Liver (tissue), 9 donors: Measurements from ENCODE around the gene NRG3. TPM values are rescaled to one million over a fixed set of nuclear protein-coding genes. Genes with fewer than 3 reads are reported as not detected.
A peak's percentile ranks its signal among the peaks of the same experiment; 100 is the strongest.

Experiments used
- DNase-seq: peaks from one replicate; pipeline ENCODE4 v3.0.0-alpha.2; 2017; ENCODE audit warnings: low spot score
- H3K27ac ChIP-seq, 2 donors: one replicate each; pipeline ENCODE4 v1.7.0; 2013; ENCODE audit warnings: inconsistent platforms in 2 of 2, low read length in 2 of 2, control low read depth in 1 of 2, low read depth in 1 of 2, mild to moderate bottlenecking in 1 of 2
- H3K27me3 ChIP-seq, 4 donors: one replicate each; pipeline versions ENCODE4 v1.6.1 to v1.7.0; 2013; ENCODE audit warnings: low read length in 3 of 4, inconsistent platforms in 1 of 4, mild to moderate bottlenecking in 1 of 4, moderate library complexity in 1 of 4; ENCODE audit not compliant: control insufficient read depth in 4 of 4, insufficient read depth in 4 of 4
- H3K36me3 ChIP-seq, 4 donors: one replicate each; pipeline versions ENCODE4 v1.6.1 to v1.7.0; 2013; ENCODE audit warnings: low read length in 3 of 4, mild to moderate bottlenecking in 3 of 4, low read depth in 1 of 4, moderate library complexity in 1 of 4; ENCODE audit not compliant: control insufficient read depth in 4 of 4, insufficient read depth in 3 of 4
- H3K4me1 ChIP-seq, 4 donors: one replicate each; pipeline versions ENCODE4 v1.6.1 to v1.7.0; 2013; ENCODE audit warnings: low read length in 3 of 4, mild to moderate bottlenecking in 3 of 4, moderate library complexity in 1 of 4; ENCODE audit not compliant: control insufficient read depth in 4 of 4, insufficient read depth in 4 of 4
- H3K4me3 ChIP-seq, 3 donors: one replicate each; pipeline versions ENCODE4 v1.6.1 to v1.7.0; 2013; ENCODE audit warnings: low read length in 3 of 3, control low read depth in 1 of 3, low read depth in 1 of 3, mild to moderate bottlenecking in 1 of 3
- H3K9ac ChIP-seq, 2 donors: one replicate each; pipeline ENCODE4 v1.7.0; 2013; ENCODE audit warnings: low read length in 2 of 2, mild to moderate bottlenecking in 2 of 2, moderate library complexity in 2 of 2, control low read depth in 1 of 2, low read depth in 1 of 2
- H3K9me3 ChIP-seq, 4 donors: one replicate each; pipeline versions ENCODE4 v1.6.1 to v1.7.0; 2013; ENCODE audit warnings: low read length in 3 of 4; ENCODE audit not compliant: control insufficient read depth in 4 of 4
- ATF3 ChIP-seq: IDR thresholded peaks from 2 replicates; pipeline ENCODE4 v1.6.1; 2016; ENCODE audit warnings: antibody characterized with exemption
- CTCF ChIP-seq: fragments of 150-350 bp; IDR thresholded peaks from 2 replicates; pipeline ENCODE4 v1.5.1; 2017; ENCODE audit warnings: improper control_type of control experiment, low read depth, low read length; ENCODE audit not compliant: missing input control
- EGR1 ChIP-seq, 2 donors: IDR thresholded peaks; 2 replicates each; pipeline ENCODE4 v1.6.1; 2016 to 2018; ENCODE audit warnings: antibody characterized with exemption in 2 of 2, low read depth in 2 of 2
- FOXA2 ChIP-seq: IDR thresholded peaks from 2 replicates; pipeline ENCODE4 v1.6.1; 2016; ENCODE audit warnings: antibody characterized with exemption
- GABPA ChIP-seq, 2 donors: IDR thresholded peaks in 1 of 2; conservative IDR thresholded peaks in 1 of 2; 2 replicates each; pipeline ENCODE4 v1.6.1; 2016; ENCODE audit warnings: antibody characterized with exemption in 2 of 2, mild to moderate bottlenecking in 1 of 2, moderate library complexity in 1 of 2
- HNF4G ChIP-seq: IDR thresholded peaks from 2 replicates; pipeline ENCODE4 v1.6.1; 2016; ENCODE audit warnings: antibody characterized with exemption
- MAX ChIP-seq: IDR thresholded peaks from 2 replicates; pipeline ENCODE4 v1.6.1; 2016; ENCODE audit warnings: antibody characterized with exemption
- NR2F2 ChIP-seq: IDR thresholded peaks from 2 replicates; pipeline ENCODE4 v1.6.1; 2016; ENCODE audit warnings: antibody characterized with exemption
- RAD21 ChIP-seq, 2 donors: IDR thresholded peaks; 2 replicates each; pipeline ENCODE4 v1.6.1; 2016; ENCODE audit warnings: antibody characterized with exemption in 2 of 2, mild to moderate bottlenecking in 2 of 2
- RXRA ChIP-seq, 2 donors: IDR thresholded peaks; 2 replicates each; pipeline ENCODE4 v1.6.1; 2017 to 2018; ENCODE audit warnings: antibody characterized with exemption in 2 of 2, mild to moderate bottlenecking in 1 of 2
- SP1 ChIP-seq: IDR thresholded peaks from 2 replicates; pipeline ENCODE4 v1.6.1; 2018; ENCODE audit warnings: antibody characterized with exemption, mild to moderate bottlenecking
- TAF1 ChIP-seq: conservative IDR thresholded peaks from 2 replicates; pipeline ENCODE4 v1.6.1; 2016; ENCODE audit warnings: antibody characterized with exemption, mild to moderate bottlenecking
- YY1 ChIP-seq: IDR thresholded peaks from 2 replicates; pipeline ENCODE4 v1.6.1; 2016; ENCODE audit warnings: antibody characterized with exemption, mild to moderate bottlenecking
- ZBTB33 ChIP-seq: IDR thresholded peaks from 2 replicates; pipeline ENCODE4 v1.6.1; 2016; ENCODE audit warnings: antibody characterized with exemption
- WGBS: extraction: QIAGEN DNeasy Blood & Tissue Kit; methylation state at CpG from one replicate; pipeline ENCODE4 v1.1.7; 2013; 5-methylcytosine and 5-hydroxymethylcytosine counted together
- polyA plus RNA-seq, 2 donors: library from polyadenylated mRNA; stranded (reverse) in 1 of 2; unstranded in 1 of 2; fragments of 200-250 nt in 1 of 2; fragments of >200 nt in 1 of 2; fragmentation: Nextera tagmentation in 1 of 2; extraction: Ambion mirVana in 1 of 2; gene quantifications; one replicate each; pipeline versions ENCODE4 v1.2.1 to v1.2.3, GENCODE V29; 2013 to 2015
- total RNA-seq, 2 donors: library from RNA; depleted of rRNA; stranded (reverse); fragments of >200 nt; gene quantifications; one replicate each; pipeline ENCODE4 v1.2.3, GENCODE V29; 2014
- donor health status: healthy.
- donor health status: healthy.
- donor health status: healthy.
- donor health status: healthy.
- donor health status: healthy.

NRG3 gene
- total and polyA plus RNA-seq, 4 donors, result 0.24 to 3.7 (median 0.38) TPM

- TF ChIP-seq MAX, result no peak
- TF ChIP-seq RAD21 (IDR thresholded peaks at IDR 0.05), result no peak
- no peak for TF ChIP-seq SP1
- no peak for TF ChIP-seq EGR1 (IDR thresholded peaks at IDR 0.05; ENCODE audit: low read depth in 2 of 2)
- no peak for TF ChIP-seq HNF4G
- Histone ChIP-seq H3K9ac (no peak overlapping the region), H3K27ac (no peak overlapping the region), H3K36me3 (no peaks in the 10 kb centered on the region), H3K27me3 (no peaks in the 10 kb centered on the region), H3K4me1 (no peaks in the 10 kb centered on the region), H3K9me3 (no peaks in the 10 kb centered on the region), H3K4me3 (no peak overlapping the region)
- WGBS, result 96% methylated on average over 1 of the region's 1 CpG
- DNase-seq, result no peak
Observed at GRCh38 chr10:82801289-82801688, 926.3 kb downstream of the NRG3 start.

GRCh38 chr10:82811621-82812020 is 936.6 kb downstream of the NRG3 start:
- no peaks in the 10 kb centered on the region for H3K27me3 ChIP-seq
- H3K9ac ChIP-seq, result no peak overlapping the region
- no peaks in the 10 kb centered on the region for H3K9me3 ChIP-seq
- TF ChIP-seq RAD21 (IDR thresholded peaks at IDR 0.05), result peak; percentile 17 to 54
- no peak for TF ChIP-seq ATF3
- TF ChIP-seq GABPA (IDR thresholded peaks at IDR 0.05 in 1 of 2, conservative IDR thresholded peaks at IDR 0.05 in 1 of 2), result no peak
- peak; percentile 24 for TF ChIP-seq CTCF
- WGBS, result 68% methylated on average over 1 of the region's 1 CpG
- no peaks in the 10 kb centered on the region for H3K36me3 ChIP-seq
- DNase-seq, result no peak
- H3K4me1 ChIP-seq, result no peaks in the 10 kb centered on the region
- no peak overlapping the region for H3K4me3 ChIP-seq
- no peak overlapping the region for H3K27ac ChIP-seq

- 84% methylated on average over 5 of the region's 5 CpGs for WGBS
- Histone ChIP-seq H3K4me1 (no peaks in the 10 kb centered on the region), H3K9ac (no peak overlapping the region), H3K9me3 (no peaks in the 10 kb centered on the region), H3K27ac (no peak overlapping the region), H3K4me3 (no peak overlapping the region), H3K27me3 (no peaks in the 10 kb centered on the region), H3K36me3 (no peaks in the 10 kb centered on the region)
- no peak for DNase-seq
- TF ChIP-seq FOXA2, result no peak
- TF ChIP-seq NR2F2, result no peak
- TF ChIP-seq HNF4G, result no peak
Observed at GRCh38 chr10:82813856-82814255, 938.9 kb downstream of the NRG3 start.

- Histone ChIP-seq H3K4me3 (no peak overlapping the region), H3K9ac (no peak overlapping the region), H3K4me1 (no peaks in the 10 kb centered on the region), H3K27ac (no peak overlapping the region), H3K27me3 (no peaks in the 10 kb centered on the region), H3K9me3 (no peaks in the 10 kb centered on the region), H3K36me3 (no peaks in the 10 kb centered on the region)
- no peak for DNase-seq
- TF ChIP-seq FOXA2 (no peak), HNF4G (no peak), EGR1 (IDR thresholded peaks at IDR 0.05; ENCODE audit: low read depth in 2 of 2) (no peak), RXRA (IDR thresholded peaks at IDR 0.05) (no peak), ZBTB33 (no peak), NR2F2 (no peak), RAD21 (IDR thresholded peaks at IDR 0.05) (no peak), SP1 (no peak), GABPA (IDR thresholded peaks at IDR 0.05 in 1 of 2, conservative IDR thresholded peaks at IDR 0.05 in 1 of 2) (no peak), TAF1 (no peak), YY1 (no peak)
Observed at GRCh38 chr10:82814635-82815034, 939.6 kb downstream of the NRG3 start.
